ACHN (cell line): ENCODE measurements around the gene PLEKHA8.
A peak's percentile ranks its signal among the peaks of the same experiment; 100 is the strongest.

Experiments
- DNase-seq: peaks from one replicate; pipeline ENCODE4 v3.0.0-alpha.2; 2015
- in situ Hi-C: cut with HindIII; loops from 2 replicates; pipeline ENCODE4 v1.10.0; 2017; ENCODE audit warnings: low sequenced_read_pairs, low pct_ligation_motif_present, low pct_unique_long_range_greater_than_20kb

PLEKHA8 gene

GRCh38 chr7:30028216-30028748 lies at the start of gene PLEKHA8:
TSS of gene PLEKHA8 (plus strand) at chr7:30028412. CDS start at chr7:30028763, 351 bp downstream.
- peak; percentile 92 for DNase-seq
- in situ Hi-C loops = no loop called here

GRCh38 chr7:29980151-29980550 lies 48.1 kb upstream of the PLEKHA8 start:
- DNase-seq = no peak
- in situ Hi-C loops = no loop called here

- peak; percentile 60 for DNase-seq
- in situ Hi-C loops = no loop called here
Measured at GRCh38 chr7:29987083-29987482, 41.1 kb upstream of the PLEKHA8 start.

- in situ Hi-C loops = no loop called here
- DNase-seq = peak; percentile 98
Measured at GRCh38 chr7:29987811-29988317, 40.3 kb upstream of the PLEKHA8 start.

- in situ Hi-C loops = no loop called here
- peak; percentile 92 for DNase-seq
Measured at GRCh38 chr7:29988424-29989256, 39.6 kb upstream of the PLEKHA8 start.

- DNase-seq = peak; percentile 47
- in situ Hi-C loops = no loop called here
Measured at GRCh38 chr7:29989257-29989995, 38.8 kb upstream of the PLEKHA8 start, which contains the start of gene SCRN1. TSS of gene SCRN1 (minus strand) at chr7:29989801. CDS start at chr7:29969067, 20,734 bp downstream.

GRCh38 chr7:29990931-29991330 lies 37.3 kb upstream of the PLEKHA8 start:
- no peak for DNase-seq

GRCh38 chr7:29991937-29992336 lies 36.3 kb upstream of the PLEKHA8 start:
- in situ Hi-C loops = no loop called here
- no peak for DNase-seq

More at GRCh38 chr7:29990931-29991330, 37.3 kb upstream of the PLEKHA8 start:
- in situ Hi-C loops = no loop called here

- no peak for DNase-seq
- in situ Hi-C loops = no loop called here
Measured at GRCh38 chr7:29993140-29993539, 35.1 kb upstream of the PLEKHA8 start.

GRCh38 chr7:29995652-29996051 lies 32.6 kb upstream of the PLEKHA8 start:
- in situ Hi-C loops = no loop called here
- no peak for DNase-seq

GRCh38 chr7:29996321-29996720 lies 31.9 kb upstream of the PLEKHA8 start:
- DNase-seq = no peak
- in situ Hi-C loops = no loop called here

- DNase-seq = no peak
- in situ Hi-C loops = no loop called here
Measured at GRCh38 chr7:29998489-29998888, 29.7 kb upstream of the PLEKHA8 start.

GRCh38 chr7:30001998-30002397 lies 26.2 kb upstream of the PLEKHA8 start:
- no peak for DNase-seq
- in situ Hi-C loops = no loop called here

- in situ Hi-C loops = no loop called here
Measured at GRCh38 chr7:30003098-30003497, 25.1 kb upstream of the PLEKHA8 start.

GRCh38 chr7:30005464-30005863 lies 22.7 kb upstream of the PLEKHA8 start:
- no peak for DNase-seq
- in situ Hi-C loops = no loop called here

More at GRCh38 chr7:30003098-30003497, 25.1 kb upstream of the PLEKHA8 start:
- DNase-seq = no peak

- no peak for DNase-seq
- in situ Hi-C loops = no loop called here
Measured at GRCh38 chr7:30010021-30010420, 18.2 kb upstream of the PLEKHA8 start.

GRCh38 chr7:30012757-30013156 lies 15.5 kb upstream of the PLEKHA8 start:
- no peak for DNase-seq
- in situ Hi-C loops = no loop called here

- DNase-seq = no peak
- in situ Hi-C loops = no loop called here
Measured at GRCh38 chr7:30018451-30018850, 9.8 kb upstream of the PLEKHA8 start.

GRCh38 chr7:30019387-30019786 lies 8.8 kb upstream of the PLEKHA8 start:
- in situ Hi-C loops = no loop called here
- no peak for DNase-seq
